Measurements from ENCODE around the gene FCRL4.

Gene FCRL4

GRCh38 chr1:157597959-157598667, at the start of gene FCRL4:
Gene FCRL4 (minus strand): TSS chr1:157598085. CDS start chr1:157597944, 141 bp downstream.
- DNase-seq (ENCODE audit: low read depth in 3 of 3) = no peak

DNA sequence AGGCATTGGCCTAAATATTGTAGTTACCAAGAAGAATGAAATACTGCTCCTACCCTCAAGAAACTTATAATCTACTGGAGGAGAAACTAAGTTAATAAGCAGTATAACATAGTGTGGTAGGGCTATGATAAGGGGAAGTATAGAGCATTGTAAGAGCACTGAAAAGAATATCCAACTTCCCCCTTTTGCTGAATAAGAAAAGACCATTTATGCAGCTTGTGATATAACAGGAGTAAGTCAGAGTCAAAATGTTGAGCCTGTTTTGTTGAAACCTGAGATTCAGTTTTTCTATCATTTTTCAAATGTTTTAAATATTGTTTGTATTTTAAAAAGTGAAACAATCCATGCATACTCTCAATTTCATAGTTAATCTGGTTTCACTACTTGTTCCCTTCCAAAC, 48.3 kb upstream of the FCRL4 start:
- no peak for DNase-seq (ENCODE audit: low read depth in 3 of 3)

GRCh38 chr1:157641177-157641576, 43.3 kb upstream of the FCRL4 start:
- no peak for DNase-seq (ENCODE audit: low read depth in 3 of 3)

- DNase-seq (ENCODE audit: low read depth in 3 of 3) = no peak
These were observed 41.9 kb upstream of the FCRL4 start for GRCh38 chr1:157639800-157640199.

DNA sequence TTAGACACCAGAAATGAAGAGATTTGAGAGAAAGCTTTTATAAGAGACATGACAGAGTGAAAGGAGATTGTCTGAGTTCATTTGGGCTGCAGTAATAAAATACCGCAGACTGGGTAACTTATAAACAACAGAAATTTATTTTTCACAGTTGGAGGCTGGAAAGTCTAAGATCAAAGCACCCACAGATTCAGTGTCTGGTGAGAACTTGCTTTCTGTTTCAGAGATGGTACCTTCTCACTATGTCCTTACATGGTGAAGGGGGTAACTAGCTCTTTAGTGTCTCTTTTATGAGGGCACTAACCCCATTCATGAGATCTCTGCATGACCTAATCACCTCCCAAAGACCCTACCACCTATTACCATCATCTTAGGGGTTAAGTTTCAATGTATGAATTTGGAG, 30.9 kb upstream of the FCRL4 start:
- DNase-seq (ENCODE audit: low read depth in 3 of 3) = no peak

GRCh38 chr1:157626099-157626498, 28.2 kb upstream of the FCRL4 start:
- peak in 2 of 3 donors; percentile 18 to 26 for DNase-seq (ENCODE audit: low read depth in 3 of 3)

- no peak for DNase-seq (ENCODE audit: low read depth in 3 of 3)
These were observed 26.6 kb upstream of the FCRL4 start for GRCh38 chr1:157624471-157624870.

- no peak for DNase-seq (ENCODE audit: low read depth in 3 of 3)
These were observed 24.6 kb upstream of the FCRL4 start for GRCh38 chr1:157622471-157622870.

DNA sequence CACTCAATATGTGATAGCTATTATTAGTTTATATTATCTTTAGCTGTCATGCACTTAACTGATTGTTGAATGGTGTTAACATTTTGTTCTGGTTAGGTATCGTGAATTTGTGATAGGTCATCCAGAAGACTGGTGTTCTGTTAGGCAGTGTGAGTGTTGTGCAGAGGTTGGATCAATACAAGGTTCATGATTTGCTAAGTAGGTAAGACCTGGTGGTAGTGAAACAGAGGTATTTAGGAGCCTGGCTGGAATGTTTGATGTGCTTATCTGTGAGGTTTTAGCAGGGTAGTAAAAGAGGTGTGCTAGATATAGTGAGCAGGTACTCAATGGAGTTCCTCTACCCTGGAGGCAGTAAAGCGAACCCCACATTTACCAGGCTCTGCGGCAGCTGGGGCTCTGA, 20.3 kb upstream of the FCRL4 start:
- no peak for DNase-seq (ENCODE audit: low read depth in 3 of 3)

GRCh38 chr1:157600236-157600635, 2.4 kb upstream of the FCRL4 start:
- no peak for DNase-seq (ENCODE audit: low read depth in 3 of 3)

GRCh38 chr1:157596384-157596783, 1.5 kb downstream of the FCRL4 start:
- DNase-seq (ENCODE audit: low read depth in 3 of 3) = no peak

- no peak for DNase-seq (ENCODE audit: low read depth in 3 of 3)
These were observed 2.5 kb downstream of the FCRL4 start for GRCh38 chr1:157595356-157595755.

- DNase-seq (ENCODE audit: low read depth in 3 of 3) = no peak
These were observed 11.9 kb downstream of the FCRL4 start for GRCh38 chr1:157585984-157586383.

DNA sequence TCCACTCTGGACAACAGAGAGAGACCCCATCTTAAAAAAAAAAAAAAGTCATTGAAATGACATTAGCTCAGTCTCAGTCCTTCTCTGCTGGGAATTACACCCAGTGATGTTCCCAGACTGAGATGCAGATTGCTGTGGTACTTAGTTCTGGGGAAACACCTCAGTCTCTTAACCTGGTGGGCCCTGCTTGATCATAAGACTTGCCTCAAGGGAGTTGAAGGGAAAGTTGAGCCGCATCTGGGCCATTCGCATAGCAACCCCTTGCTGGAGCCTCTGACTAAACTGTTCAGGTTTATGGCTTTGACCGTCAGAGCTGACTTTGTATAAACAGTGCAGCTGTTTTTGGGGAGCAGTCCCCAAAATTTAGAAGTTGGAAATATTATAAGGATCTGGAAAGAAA, 13.4 kb downstream of the FCRL4 start:
- no peak for DNase-seq (ENCODE audit: low read depth in 3 of 3)

DNA sequence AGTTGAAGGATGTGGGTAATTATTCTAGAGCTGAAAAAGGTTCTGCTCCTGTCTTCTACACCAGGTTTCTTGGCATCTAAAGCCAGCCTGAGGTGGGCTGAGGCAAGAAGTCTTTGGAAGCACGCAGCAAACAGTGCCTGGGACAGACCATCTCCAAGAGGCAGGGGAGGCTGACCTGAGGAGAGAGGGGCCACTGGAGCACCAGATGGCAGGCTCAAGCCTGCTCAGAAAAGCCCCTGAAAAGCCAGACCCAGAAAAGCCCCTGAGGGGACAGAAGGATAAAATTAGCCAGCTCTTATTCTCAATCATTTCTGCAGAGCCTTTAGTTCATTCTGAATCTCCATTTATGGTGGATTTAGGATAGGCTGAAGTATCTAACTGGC, 17.1 kb downstream of the FCRL4 start:
- no peak for DNase-seq (ENCODE audit: low read depth in 3 of 3)

DNA sequence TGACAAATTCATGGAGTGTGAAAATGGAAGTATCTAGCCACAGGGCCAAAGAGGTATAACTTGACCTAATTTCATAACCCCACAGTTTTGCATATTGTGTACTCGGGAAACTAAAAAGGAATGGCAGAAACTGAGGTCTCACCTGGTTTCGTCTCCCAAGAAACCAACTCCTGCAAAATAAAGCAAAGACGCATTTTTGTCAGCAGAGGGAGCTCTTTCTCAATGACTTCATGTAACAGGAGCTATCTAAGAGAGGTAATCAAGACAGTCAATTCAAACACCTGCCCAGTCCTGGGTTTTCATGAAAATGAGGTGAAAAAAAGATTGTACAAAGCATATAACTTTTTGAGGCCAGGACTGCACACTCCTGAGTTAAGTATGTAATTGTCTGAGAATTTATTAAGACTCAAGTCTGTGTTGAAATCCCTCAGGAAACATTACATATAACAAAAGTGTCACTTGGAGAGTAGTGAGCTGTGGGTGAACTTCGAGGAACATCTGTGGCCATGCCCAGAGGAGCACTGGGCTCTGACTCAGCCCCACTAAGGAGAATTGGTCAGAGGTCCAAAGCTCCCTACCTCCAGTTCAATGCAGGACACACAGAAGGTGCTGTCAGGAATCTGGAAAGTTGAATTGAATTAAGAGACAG, 17.6 kb downstream of the FCRL4 start:
- DNase-seq (ENCODE audit: low read depth in 3 of 3) = peak in 1 of 3 donors; percentile 8

GRCh38 chr1:157577420-157577819, 20.5 kb downstream of the FCRL4 start:
- DNase-seq (ENCODE audit: low read depth in 3 of 3) = no peak

DNA sequence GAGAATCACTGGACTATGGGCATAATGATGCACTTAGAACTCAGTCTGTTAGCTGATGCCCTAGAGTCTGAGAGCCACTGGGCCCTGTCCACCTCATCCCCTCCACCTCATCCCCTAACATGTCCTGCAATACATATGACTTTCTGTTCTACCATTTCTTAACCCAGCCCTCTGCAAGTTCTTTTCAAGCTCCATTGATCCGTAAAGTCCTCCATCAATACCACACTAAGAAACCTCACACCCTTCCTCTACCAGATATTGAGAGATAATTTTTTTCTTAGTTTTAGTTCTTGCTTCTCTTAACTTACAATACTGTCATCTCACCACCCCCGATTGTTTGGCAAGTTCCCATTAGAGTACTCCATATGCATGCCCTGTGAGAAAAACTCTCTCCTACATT, 22.1 kb downstream of the FCRL4 start:
- DNase-seq (ENCODE audit: low read depth in 3 of 3) = no peak

DNA sequence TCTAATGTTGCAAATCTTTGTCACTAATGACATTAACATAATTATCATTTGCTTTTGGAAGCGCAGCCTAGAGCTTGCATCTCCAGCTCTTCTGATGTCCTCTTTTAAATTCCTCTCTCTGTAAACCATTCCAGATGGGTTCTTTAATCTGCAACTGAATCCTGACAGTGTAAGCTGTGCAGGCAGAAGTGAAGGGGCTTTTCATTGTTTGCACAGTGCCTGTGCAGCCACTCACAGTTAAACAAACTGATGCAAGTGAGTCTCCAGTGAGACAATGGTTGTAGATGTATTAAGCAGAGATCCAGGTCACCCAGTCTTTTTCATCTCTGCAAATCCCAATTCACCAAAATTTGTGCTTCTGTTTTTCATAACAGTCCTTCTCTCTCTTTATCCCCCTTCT, 23.0 kb downstream of the FCRL4 start:
- DNase-seq (ENCODE audit: low read depth in 3 of 3) = no peak

DNA sequence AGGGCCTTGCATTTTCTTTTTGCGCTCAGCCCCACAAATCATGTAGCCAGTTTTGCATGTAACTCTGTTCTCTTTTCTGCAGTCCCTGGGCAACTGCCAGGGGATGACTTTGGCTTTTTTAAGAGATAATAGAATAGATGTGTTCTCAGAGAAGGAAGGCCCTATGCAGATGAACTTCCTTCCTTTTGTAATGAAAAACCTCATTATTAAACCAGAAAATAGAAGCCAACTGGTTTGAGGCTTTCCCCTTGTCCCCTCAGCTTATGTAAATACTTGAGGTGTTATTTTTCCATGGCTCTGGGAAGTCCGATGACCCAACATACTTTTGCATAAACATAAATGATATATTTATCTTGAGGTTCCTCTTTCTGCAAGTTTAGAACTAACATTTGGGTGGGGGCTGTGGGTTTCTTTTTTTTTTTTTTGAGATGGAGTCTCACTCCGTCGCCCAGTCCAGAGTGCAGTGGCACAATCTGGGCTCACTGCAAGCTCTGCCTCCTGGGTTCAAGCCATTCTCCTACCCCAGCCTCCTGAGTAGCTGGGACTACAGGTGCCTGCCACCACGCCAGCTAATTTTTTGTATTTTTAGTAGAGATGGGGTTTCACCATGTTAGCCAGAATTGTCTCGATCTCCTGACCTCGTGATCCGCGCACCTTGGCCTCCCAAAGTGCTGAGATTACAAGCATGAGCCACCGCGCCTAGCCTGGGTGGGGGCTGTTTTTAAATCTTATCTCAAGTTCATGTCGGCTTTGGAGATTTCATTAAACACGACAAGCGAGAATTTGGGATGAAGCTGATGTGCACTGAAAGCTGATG, 31.2 kb downstream of the FCRL4 start:
- DNase-seq (ENCODE audit: low read depth in 3 of 3) = no peak

DNA sequence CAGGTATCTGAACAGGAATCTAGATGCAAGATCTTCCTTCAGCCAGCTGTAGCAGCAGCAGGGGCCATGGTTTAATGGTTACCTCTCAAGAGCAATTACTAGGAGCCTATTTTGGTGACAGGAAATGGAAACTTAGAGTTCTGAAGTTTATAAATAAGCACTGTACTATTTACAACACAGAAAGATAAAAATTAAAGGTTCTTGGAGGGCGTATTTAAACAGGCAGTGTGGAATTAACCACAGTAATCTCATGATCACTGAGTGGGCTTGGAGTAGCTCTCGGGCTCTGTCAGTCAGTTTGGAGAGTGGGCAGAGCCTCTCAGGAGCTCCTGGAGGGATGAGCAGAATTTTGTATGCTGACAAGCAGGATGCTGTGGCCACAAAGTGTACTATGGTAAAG, 35.4 kb downstream of the FCRL4 start:
- DNase-seq (ENCODE audit: low read depth in 3 of 3) = no peak

DNA sequence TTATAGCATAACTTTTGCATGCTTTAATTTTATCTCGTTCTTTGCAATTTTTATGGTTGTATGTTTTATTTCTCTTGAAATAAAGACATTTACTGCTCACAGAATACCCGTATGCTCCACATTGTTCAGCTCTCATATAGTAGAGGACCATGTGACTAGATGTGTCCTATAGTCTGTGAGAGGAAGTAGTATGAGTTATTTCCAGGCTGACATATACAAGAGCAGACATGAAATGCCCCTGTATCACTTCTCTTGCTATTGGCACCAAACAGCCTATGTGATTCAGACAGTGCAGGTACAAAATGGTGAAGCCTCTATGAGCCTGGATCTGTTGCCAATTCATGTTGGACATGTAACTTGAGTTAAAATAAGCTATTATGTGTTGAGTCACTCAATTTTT, 39.8 kb downstream of the FCRL4 start:
- DNase-seq (ENCODE audit: low read depth in 3 of 3) = no peak

Measured in stimulated activated CD4-positive, alpha-beta T cell treated with anti-CD3 and anti-CD28 coated beads, TNF-alpha, amount 100 ng/mL, for 48 hours (primary cell).